Activated B cell treated with CpG ODN at 0.5 μM for 24 hours (primary cell): ENCODE measurements around the gene TIAM2. TPM values are rescaled to one million over a fixed set of nuclear protein-coding genes. Genes with fewer than 3 reads are reported as not detected.

Experiments used
- ATAC-seq: fragments of 200-7000 bp; cut with Tn5 transposase; one replicate; pipeline ENCODE4 v1.10.0; 2021; ENCODE audit warnings: low read depth, mild to moderate bottlenecking, moderate library complexity
- CTCF ChIA-PET: fragments of 350-600 bp; sonication (Branson Sonifier 250); formaldehyde crosslinking; loops from one replicate; lab custom pipeline; 2021; ENCODE audit warnings: antibody characterized with exemption; lab: Charles Lee
- POLR2A ChIA-PET: fragments of 350-600 bp; sonication (Branson Sonifier 250); formaldehyde crosslinking; loops from one replicate; lab custom pipeline; 2021; ENCODE audit warnings: antibody characterized with exemption; lab: Charles Lee
- DNase-seq: peaks from one replicate; pipeline ENCODE4 v3.0.0; 2022
- H3K27ac Mint-ChIP-seq: one replicate; pipeline ENCODE4 v1.8.0; 2020; ENCODE audit warnings: mixed read lengths
- H3K27me3 Mint-ChIP-seq: one replicate; pipeline ENCODE4 v1.8.0; 2021; ENCODE audit warnings: mixed read lengths
- H3K36me3 Mint-ChIP-seq: one replicate; pipeline ENCODE4 v1.8.0; 2021; ENCODE audit warnings: low read depth, mixed read lengths
- H3K4me1 Mint-ChIP-seq: one replicate; pipeline ENCODE4 v1.8.0; 2021; ENCODE audit warnings: mixed read lengths
- H3K4me3 Mint-ChIP-seq: one replicate; pipeline ENCODE4 v1.8.0; 2020; ENCODE audit warnings: mild to moderate bottlenecking, mixed read lengths
- H3K9me3 Mint-ChIP-seq: one replicate; pipeline ENCODE4 v1.8.0; 2020; ENCODE audit warnings: mixed read lengths
- intact Hi-C: fragments of 100-400 bp; cut with micrococcal nuclease; formaldehyde crosslinking; loops from one replicate; pipeline ENCODE4 v1.15.1; 2024
- total RNA-seq: library from RNA; stranded (reverse); gene quantifications from 2 replicates; pipeline ENCODE4 v1.2.3, GENCODE V29; 2022
- TF ChIP-seq, protein P1 (sequence below): fragments of 200-600 bp; IDR thresholded peaks from one replicate; pipeline ENCODE4 v1.8.0; 2022; ENCODE audit warnings: antibody characterized with exemption, mild to moderate bottlenecking

The TIAM2 gene
- total RNA-seq, 1 donor from 2014 or later, result 13.0 TPM

DNA sequence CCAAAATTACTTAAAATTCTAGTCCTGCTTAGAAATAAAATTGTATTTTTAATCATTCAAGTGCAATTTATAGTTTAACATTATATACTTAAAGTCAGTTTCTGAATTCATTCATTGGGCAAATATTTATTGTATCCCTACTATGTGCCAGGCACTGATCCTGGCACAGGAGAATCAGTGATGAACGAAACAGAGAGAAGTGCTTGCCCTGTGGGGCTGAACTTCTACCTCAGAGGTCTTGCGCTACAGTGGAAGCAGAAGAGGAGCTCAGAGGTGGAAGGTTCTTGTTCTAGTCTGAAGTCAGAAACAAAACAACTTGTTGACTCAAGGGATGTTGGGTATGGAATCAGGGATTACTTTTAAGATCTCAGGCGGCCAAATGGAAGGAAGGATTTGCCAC is 274.6 kb downstream of the TIAM2 start:
- ChIA-PET CTCF (no interaction called here), POLR2A (no interaction called here)
- Mint-ChIP-seq H3K36me3 (peaks cover 49% of the 10 kb centered on the region), H3K4me1 (peaks cover 2% of the 10 kb centered on the region), H3K27me3 (no peaks in the 10 kb centered on the region), H3K27ac (no peak overlapping the region), H3K9me3 (no peaks in the 10 kb centered on the region), H3K4me3 (no peak overlapping the region)
- DNase-seq, result no peak
- TF ChIP-seq, protein P1, sequence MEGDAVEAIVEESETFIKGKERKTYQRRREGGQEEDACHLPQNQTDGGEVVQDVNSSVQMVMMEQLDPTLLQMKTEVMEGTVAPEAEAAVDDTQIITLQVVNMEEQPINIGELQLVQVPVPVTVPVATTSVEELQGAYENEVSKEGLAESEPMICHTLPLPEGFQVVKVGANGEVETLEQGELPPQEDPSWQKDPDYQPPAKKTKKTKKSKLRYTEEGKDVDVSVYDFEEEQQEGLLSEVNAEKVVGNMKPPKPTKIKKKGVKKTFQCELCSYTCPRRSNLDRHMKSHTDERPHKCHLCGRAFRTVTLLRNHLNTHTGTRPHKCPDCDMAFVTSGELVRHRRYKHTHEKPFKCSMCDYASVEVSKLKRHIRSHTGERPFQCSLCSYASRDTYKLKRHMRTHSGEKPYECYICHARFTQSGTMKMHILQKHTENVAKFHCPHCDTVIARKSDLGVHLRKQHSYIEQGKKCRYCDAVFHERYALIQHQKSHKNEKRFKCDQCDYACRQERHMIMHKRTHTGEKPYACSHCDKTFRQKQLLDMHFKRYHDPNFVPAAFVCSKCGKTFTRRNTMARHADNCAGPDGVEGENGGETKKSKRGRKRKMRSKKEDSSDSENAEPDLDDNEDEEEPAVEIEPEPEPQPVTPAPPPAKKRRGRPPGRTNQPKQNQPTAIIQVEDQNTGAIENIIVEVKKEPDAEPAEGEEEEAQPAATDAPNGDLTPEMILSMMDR, result no peak
- no peak for ATAC-seq
- intact Hi-C loops, result no loop called here

DNA sequence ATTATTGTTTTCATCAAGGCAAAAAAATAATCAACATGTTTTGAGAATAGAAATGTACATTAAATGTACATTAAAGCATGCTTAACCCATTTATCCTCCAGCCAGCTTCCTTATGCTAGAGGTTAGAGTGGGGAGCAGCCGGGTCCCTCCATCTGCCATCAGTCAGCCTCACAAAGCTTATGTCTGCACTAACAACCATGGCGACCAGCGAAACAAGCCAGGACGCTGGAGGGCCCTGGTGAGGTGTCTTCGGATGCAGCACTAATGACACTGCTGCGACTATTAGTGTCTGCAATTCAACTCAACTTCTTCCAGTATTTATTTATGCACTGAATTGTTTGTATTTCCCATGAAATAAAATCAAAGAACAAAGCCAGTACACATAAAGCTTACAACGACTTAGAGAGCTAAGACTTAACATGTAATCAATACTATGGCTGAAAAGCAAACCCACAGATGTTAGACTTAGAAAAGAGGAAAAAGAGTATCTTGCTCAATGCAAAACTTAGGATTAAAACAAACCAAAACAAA is 275.5 kb downstream of the TIAM2 start:
- Mint-ChIP-seq H3K27me3 (no peaks in the 10 kb centered on the region), H3K27ac (no peak overlapping the region), H3K4me1 (peaks cover 2% of the 10 kb centered on the region), H3K36me3 (peaks cover 48% of the 10 kb centered on the region), H3K4me3 (no peak overlapping the region), H3K9me3 (no peaks in the 10 kb centered on the region)
- intact Hi-C loops, result no loop called here
- no peak for DNase-seq
- no peak for ATAC-seq
- TF ChIP-seq, protein P1, result no peak
- POLR2A ChIA-PET, result no interaction called here
- CTCF ChIA-PET, result no interaction called here

DNA sequence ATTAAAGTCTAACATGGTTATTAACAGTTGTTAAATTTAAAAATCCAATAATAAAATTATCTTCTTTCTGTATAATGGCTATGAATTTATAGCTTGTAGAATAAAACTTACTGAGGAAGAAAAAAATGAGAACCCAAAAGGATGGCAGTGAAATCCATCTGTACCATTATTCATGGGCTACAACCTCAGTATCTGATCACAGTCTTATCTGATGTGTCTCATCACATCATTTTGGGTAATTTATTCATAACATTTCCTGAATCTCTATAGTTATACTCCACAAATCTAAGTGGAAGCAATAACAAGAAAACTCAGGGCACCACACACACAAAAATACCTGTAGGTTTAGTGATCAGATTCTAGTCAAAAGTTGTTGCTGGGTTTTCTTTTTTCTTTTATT is 276.0 kb downstream of the TIAM2 start:
- H3K9me3 Mint-ChIP-seq, result no peaks in the 10 kb centered on the region

DNA sequence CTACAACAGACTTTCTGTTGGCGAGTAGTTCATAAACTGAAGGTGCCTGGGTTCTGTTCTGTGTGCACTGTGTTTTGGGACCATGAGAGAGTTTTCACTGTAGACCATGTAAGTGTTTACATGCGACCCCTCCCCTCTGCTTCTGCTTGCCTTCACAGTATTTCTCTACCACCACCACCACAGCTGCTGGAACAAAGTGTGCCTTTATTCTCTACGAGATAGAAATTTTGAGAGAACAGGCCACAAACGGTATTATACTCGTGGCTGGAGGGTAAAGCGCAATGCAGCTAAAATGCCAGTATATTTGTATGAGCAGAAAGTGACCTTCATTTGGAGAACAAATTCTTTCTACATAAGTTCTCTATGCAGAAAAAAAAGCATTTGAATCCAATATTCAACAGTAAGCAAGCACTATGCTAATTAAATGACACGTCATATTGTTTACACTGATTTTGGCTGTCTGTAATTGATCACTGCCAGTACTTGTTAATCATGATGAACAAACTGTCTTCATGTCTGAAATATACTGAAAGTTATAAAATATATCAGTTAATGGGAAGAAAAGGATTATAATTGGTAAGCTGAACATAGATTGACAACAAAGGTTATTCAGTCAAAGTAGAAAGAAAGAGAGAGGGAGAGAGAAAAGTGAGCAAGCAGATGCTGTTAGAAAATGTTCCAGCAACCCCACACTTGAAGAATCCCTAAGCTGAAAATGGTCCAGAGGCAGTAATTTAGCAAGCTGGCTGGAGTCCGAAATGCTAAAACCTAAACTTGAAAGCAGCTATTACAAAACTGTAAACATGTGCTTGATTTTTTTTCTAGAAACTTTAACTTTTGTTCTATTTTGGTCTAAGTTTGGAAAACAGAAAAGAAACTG is 277.5 kb downstream of the TIAM2 start:
- no peaks in the 10 kb centered on the region for H3K27me3 Mint-ChIP-seq
- H3K36me3 Mint-ChIP-seq, result peaks cover 43% of the 10 kb centered on the region
- no peaks in the 10 kb centered on the region for H3K9me3 Mint-ChIP-seq
- CTCF ChIA-PET, result no interaction called here
- DNase-seq (no peak), ATAC-seq (no peak)
- intact Hi-C loops, result no loop called here
- H3K4me1 Mint-ChIP-seq, result peaks cover 2% of the 10 kb centered on the region
- TF ChIP-seq, protein P1, result no peak
- H3K27ac Mint-ChIP-seq, result no peak overlapping the region
- no peak overlapping the region for H3K4me3 Mint-ChIP-seq
- POLR2A ChIA-PET, result no interaction called here

More for the DNA sequence above, 276.0 kb downstream of the TIAM2 start:
- intact Hi-C loops, result no loop called here
- ChIA-PET CTCF (no interaction called here), POLR2A (no interaction called here)
- no peaks in the 10 kb centered on the region for H3K27me3 Mint-ChIP-seq
- DNase-seq (no peak), ATAC-seq (no peak)
- H3K27ac Mint-ChIP-seq, result no peak overlapping the region
- H3K36me3 Mint-ChIP-seq, result peaks cover 48% of the 10 kb centered on the region
- TF ChIP-seq, protein P1, result no peak
- H3K4me3 Mint-ChIP-seq, result no peak overlapping the region
- H3K4me1 Mint-ChIP-seq, result peaks cover 2% of the 10 kb centered on the region

DNA sequence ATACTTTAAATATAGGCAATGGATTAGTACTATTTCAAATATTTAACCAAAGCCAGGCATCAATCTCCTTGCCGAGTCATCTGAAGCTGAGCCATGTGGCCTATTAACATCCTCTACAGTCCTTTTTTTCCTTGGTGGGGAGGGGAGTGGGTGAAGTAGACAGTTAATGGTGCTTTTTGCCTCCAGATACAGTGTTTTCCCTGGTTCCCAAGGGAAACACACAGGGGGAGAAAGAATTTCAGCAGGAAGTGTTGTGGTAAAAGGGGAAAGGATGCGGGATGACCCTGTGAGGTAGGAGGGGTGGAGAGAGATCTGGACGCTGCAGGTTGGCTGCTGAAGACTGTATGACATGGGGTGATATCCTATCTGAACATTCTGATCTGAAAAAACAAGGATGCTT is 278.3 kb downstream of the TIAM2 start:
- no peak for ATAC-seq
- intact Hi-C loops, result no loop called here
- TF ChIP-seq, protein P1, result no peak
- POLR2A ChIA-PET, result no interaction called here
- Mint-ChIP-seq H3K27ac (no peak overlapping the region), H3K4me1 (no peaks in the 10 kb centered on the region), H3K36me3 (peaks cover 44% of the 10 kb centered on the region), H3K27me3 (no peaks in the 10 kb centered on the region), H3K9me3 (no peaks in the 10 kb centered on the region), H3K4me3 (no peak overlapping the region)
- DNase-seq, result no peak
- CTCF ChIA-PET, result no interaction called here
